GM21526 (cell line): ENCODE measurements around the gene DVL1.

ENCODE experiments used
- ATAC-seq: cut with Tn5 transposase; IDR thresholded peaks from one replicate; pipeline ENCODE4 v1.9.1; 2021; ENCODE audit warnings: moderate library complexity; ENCODE audit not compliant: unreplicated experiment, low FRiP score

The DVL1 gene

GRCh38 chr1:1286313-1287261 lies 62.6 kb downstream of the DVL1 start:
- no peak for ATAC-seq

GRCh38 chr1:1285611-1286311 lies 63.5 kb downstream of the DVL1 start:
- ATAC-seq, result no peak
